Mesodermal cell (in vitro differentiated cells): ENCODE data around the gene KCNE4.

Experiments used
- H3K27ac ChIP-seq: 2 replicates; pipeline ENCODE4 v1.7.0; 2013; ENCODE audit warnings: mild to moderate bottlenecking, low read depth, low read length, moderate library complexity; ENCODE audit not compliant: severe bottlenecking
- H3K36me3 ChIP-seq: 2 replicates; pipeline ENCODE4 v1.7.1; 2013; ENCODE audit warnings: mild to moderate bottlenecking, low read length, moderate library complexity; ENCODE audit not compliant: control insufficient read depth, insufficient read depth
- H3K4me1 ChIP-seq: one replicate; pipeline ENCODE4 v1.7.1; 2013; ENCODE audit warnings: mild to moderate bottlenecking, low read length; ENCODE audit not compliant: insufficient read depth, control insufficient read depth, poor library complexity, severe bottlenecking
- H3K4me3 ChIP-seq: 2 replicates; pipeline ENCODE4 v1.7.0; 2013; ENCODE audit warnings: low read length, control low read depth, mild to moderate bottlenecking; ENCODE audit not compliant: insufficient read depth, poor library complexity, severe bottlenecking; ENCODE audit errors: extremely low read depth
- H3K9me3 ChIP-seq: 2 replicates; pipeline ENCODE4 v1.7.1; 2013; ENCODE audit warnings: mild to moderate bottlenecking, low read length, moderate library complexity; ENCODE audit not compliant: control insufficient read depth
- WGBS, 2 experiments: methylation state at CpG; one replicate each; pipeline ENCODE4 v1.1.5; 2013; ENCODE audit warnings: missing lambda C conversion rate in 2 of 2; ENCODE audit not compliant: insufficient coverage in 2 of 2; 5-methylcytosine and 5-hydroxymethylcytosine counted together

The KCNE4 gene

GRCh38 chr2:223050188-223050587 is 1.8 kb upstream of the KCNE4 start:
- H3K27ac ChIP-seq, result no peak overlapping the region

GRCh38 chr2:223050900-223051504 is 988 bp upstream of the KCNE4 start:
- WGBS, 2 experiments, result 72 to 84% methylated on average over 6 to 7 of the region's 8 CpGs
- Histone ChIP-seq H3K4me3 (no peak overlapping the region), H3K36me3 (no peaks in the 10 kb centered on the region), H3K4me1 (peaks cover 20% of the 10 kb centered on the region), H3K9me3 (no peaks in the 10 kb centered on the region), H3K27ac (no peak overlapping the region)

More at GRCh38 chr2:223050188-223050587, 1.8 kb upstream of the KCNE4 start:
- Histone ChIP-seq H3K4me1 (peaks cover 20% of the 10 kb centered on the region), H3K36me3 (no peaks in the 10 kb centered on the region), H3K4me3 (no peak overlapping the region), H3K9me3 (no peaks in the 10 kb centered on the region)
- WGBS, 2 experiments, result 80% methylated on average over 1 of the region's 3 CpGs; no CpG with 5 or more reads in 1 of the 2 experiments

DNA sequence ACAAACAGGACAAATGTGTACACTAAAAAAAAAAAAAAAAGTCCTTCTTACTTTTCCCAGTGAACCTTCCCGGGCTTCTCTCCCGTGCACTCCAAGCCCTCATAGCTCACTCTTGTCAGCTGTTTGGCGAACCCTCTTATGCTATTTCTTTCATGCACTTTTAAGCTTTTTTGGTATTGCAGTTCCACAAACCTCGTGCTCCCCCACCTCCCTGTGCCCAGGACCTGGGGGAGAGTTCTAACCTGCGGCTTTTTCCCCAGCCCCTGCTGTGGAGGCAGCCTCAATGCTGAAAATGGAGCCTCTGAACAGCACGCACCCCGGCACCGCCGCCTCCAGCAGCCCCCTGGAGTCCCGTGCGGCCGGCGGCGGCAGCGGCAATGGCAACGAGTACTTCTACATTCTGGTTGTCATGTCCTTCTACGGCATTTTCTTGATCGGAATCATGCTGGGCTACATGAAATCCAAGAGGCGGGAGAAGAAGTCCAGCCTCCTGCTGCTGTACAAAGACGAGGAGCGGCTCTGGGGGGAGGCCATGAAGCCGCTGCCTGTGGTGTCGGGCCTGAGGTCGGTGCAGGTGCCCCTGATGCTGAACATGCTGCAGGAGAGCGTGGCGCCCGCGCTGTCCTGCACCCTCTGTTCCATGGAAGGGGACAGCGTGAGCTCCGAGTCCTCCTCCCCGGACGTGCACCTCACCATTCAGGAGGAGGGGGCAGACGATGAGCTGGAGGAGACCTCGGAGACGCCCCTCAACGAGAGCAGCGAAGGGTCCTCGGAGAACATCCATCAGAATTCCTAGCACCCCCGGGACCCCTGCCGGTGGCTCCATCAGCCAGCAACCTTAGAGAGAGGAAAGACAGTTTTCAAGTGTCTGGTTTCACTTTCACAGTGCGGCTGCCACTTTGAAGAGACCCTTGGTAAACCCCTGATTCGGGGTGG is 826 bp downstream of the KCNE4 start:
- no peak overlapping the region for H3K27ac ChIP-seq
- H3K4me3 ChIP-seq, result no peak overlapping the region
- H3K9me3 ChIP-seq, result no peaks in the 10 kb centered on the region
- peaks cover 7% of the 10 kb centered on the region for H3K4me1 ChIP-seq
- 92 to 93% methylated on average over 34 to 39 of the region's 42 CpGs for whole genome bisulfite sequencing, 2 experiments
- no peaks in the 10 kb centered on the region for H3K36me3 ChIP-seq

- Histone ChIP-seq H3K4me3 (no peak overlapping the region), H3K36me3 (no peaks in the 10 kb centered on the region), H3K4me1 (peaks cover 7% of the 10 kb centered on the region), H3K9me3 (no peaks in the 10 kb centered on the region), H3K27ac (peak overlapping the region; percentile 62)
- WGBS, 2 experiments, result 95% methylated on average over 10 to 12 of the region's 14 CpGs
Observed at GRCh38 chr2:223053484-223054192, 1.6 kb downstream of the KCNE4 start.

DNA sequence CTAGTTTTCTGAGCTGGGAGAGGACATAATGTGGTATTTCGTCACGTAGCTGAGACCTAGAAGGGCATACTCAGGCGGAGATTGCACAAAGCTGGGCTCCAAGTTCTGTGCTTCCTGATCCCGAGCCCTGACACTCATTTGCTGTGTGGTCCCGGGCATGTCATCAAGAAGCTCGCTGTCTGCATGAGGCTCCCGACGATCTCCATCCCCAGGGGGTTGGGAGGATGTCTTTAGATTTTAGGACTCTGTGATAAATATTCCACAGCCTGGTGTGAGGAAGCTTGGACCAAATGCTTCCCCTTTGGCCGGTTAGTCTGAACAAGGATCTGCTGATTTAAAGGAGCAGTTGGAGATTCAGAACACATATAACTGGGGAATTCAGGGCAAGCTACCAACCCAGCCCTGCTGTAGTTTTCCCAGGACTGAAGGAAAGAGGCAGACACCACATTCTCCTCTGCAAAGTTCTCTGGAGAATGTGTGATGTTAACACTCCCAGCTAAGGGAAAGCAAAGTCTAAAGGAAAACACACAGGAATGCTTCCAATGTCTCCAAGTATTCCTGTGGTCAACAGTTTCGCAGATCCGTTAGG is 2.3 kb downstream of the KCNE4 start:
- no peaks in the 10 kb centered on the region for H3K36me3 ChIP-seq
- peak overlapping the region; percentile 62 for H3K27ac ChIP-seq
- no peaks in the 10 kb centered on the region for H3K9me3 ChIP-seq
- peaks cover 11% of the 10 kb centered on the region for H3K4me1 ChIP-seq
- WGBS, 2 experiments, result 84 to 91% methylated on average over 6 to 9 of the region's 11 CpGs
- H3K4me3 ChIP-seq, result no peak overlapping the region

DNA sequence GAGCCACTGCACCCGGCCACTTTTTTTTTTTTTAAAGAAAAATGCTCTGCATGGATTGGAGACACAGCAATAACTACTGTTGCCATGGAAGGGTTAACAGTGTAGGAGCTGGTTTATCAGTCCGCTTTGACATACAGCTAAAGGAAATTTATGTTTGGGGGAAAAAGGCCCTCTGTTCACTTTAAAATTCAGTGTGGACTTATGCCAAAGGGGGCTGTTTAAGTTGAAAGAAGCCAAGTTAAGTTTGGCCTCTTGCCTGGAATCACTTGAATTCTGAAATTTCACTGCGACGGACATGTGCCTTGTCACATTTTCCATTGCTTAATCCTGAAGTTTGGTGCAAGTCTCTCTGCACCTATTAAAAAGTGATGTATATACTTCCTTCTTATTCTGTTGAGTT is 3.1 kb downstream of the KCNE4 start:
- H3K9me3 ChIP-seq, result no peaks in the 10 kb centered on the region
- peaks cover 14% of the 10 kb centered on the region for H3K4me1 ChIP-seq
- no peak overlapping the region for H3K27ac ChIP-seq
- no peaks in the 10 kb centered on the region for H3K36me3 ChIP-seq
- WGBS, 2 experiments, result 86 to 100% methylated on average over 1 to 4 of the region's 4 CpGs
- H3K4me3 ChIP-seq, result no peak overlapping the region

DNA sequence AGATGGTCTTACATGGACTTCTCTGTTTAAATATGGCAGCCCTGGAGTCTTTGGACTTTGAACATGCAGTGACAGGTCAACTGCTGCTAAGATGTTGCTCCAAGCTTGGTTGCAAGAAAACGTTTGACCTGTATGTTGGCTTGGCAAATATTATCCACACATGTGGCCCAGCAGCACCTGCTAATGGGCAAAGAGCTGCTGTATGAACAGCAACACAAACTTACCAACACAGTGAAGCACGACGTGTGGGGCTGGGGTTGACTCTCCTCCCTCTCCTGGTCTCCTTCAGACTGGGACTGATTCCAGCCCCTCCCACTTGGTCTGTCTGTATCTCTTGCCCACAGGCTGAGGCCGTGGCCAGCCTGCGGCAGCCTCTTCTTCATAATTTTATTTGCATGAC is 3.8 kb downstream of the KCNE4 start:
- Histone ChIP-seq H3K36me3 (no peaks in the 10 kb centered on the region), H3K27ac (no peak overlapping the region), H3K9me3 (no peaks in the 10 kb centered on the region), H3K4me1 (peaks cover 14% of the 10 kb centered on the region), H3K4me3 (no peak overlapping the region)
- 95 to 97% methylated on average over 3 of the region's 5 CpGs for WGBS, 2 experiments

DNA sequence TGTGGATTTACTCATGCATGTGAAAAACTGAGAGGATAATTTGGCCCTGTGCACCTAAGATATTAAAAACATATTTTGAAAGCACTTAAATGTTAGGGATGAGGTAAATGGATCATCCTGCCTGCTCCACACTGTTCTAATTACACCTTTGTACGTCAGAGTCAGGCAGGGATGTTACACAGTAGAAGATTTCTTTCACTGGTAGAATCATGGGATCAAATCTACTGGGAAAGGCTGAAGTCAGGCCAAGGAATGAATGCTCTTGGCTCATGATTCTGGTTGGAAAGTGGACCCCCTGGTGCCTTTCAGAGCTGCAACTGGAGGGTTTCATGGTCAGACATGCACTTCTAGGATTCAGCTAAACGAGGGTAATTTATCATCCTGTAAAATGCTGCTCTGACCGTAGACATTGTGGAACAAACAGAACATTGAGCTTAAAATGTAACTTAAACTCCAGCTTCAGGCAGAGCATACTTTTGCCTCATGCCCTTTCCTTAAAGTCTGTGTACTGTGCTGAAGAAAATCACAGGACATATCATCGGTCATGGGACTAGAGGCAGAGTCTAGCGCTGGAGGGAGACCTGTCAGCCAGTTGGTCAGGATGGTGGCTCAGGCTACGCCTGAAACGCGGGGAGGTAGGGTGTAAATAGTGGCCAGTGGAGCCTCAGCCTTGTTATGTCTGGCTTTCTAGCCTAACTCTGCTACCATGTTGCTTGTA is 4.9 kb downstream of the KCNE4 start:
- Histone ChIP-seq H3K36me3 (no peaks in the 10 kb centered on the region), H3K9me3 (no peaks in the 10 kb centered on the region), H3K4me3 (no peak overlapping the region), H3K27ac (peak overlapping the region; percentile 33), H3K4me1 (peaks cover 14% of the 10 kb centered on the region)
- 90 to 97% methylated on average over 5 to 7 of the region's 8 CpGs for WGBS, 2 experiments

- H3K36me3 ChIP-seq, result no peaks in the 10 kb centered on the region
- H3K4me3 ChIP-seq, result no peak overlapping the region
- no peaks in the 10 kb centered on the region for H3K9me3 ChIP-seq
- 94 to 100% methylated on average over 2 of the region's 4 CpGs for WGBS, 2 experiments
- peak overlapping the region; percentile 33 for H3K27ac ChIP-seq
- H3K4me1 ChIP-seq, result peaks cover 17% of the 10 kb centered on the region
Observed at GRCh38 chr2:223057569-223057968, 5.6 kb downstream of the KCNE4 start.
